Measurements from ENCODE around the gene PTCHD1.

PTCHD1 gene

DNA sequence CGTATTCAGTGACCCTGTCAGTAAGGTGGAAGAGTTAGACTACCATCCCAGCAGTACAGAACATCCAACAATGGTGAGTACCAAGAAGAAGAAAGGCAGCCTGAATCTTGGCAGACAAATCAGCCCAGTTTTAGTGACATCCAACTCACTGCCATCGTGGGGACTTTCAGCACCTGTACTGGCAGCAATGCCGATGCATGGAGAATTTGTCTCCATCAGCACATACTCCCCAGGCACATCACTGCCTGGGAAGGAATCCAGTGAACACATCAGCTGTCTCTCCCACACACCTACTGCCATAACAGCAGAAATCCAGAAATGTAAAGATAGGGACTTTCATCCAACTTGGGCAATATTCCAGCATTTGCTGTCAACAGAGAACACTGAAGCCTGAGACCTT lies 29.8 kb downstream of the PTCHD1 start:
- DNase-seq: no peak

DNA sequence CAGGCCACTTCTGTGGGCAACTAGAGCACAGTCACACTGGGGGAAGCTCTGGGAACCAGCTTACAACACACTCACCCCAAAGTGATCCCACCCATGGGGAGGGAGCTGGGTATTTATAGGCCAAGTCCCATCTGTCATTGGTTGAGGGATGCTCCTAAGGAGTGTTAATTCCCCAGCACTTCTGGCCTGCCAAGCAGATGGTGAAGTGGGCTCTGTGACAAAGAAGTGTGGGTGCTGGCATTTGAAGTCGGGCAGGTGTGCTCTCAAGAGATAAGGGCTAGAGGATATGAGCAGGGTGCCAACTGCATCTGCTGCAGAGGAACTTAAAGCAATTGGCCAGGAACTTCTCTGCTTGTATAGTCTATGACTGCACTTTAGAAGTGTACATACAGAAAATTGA lies 30.9 kb downstream of the PTCHD1 start:
- DNase-seq: no peak

DNA sequence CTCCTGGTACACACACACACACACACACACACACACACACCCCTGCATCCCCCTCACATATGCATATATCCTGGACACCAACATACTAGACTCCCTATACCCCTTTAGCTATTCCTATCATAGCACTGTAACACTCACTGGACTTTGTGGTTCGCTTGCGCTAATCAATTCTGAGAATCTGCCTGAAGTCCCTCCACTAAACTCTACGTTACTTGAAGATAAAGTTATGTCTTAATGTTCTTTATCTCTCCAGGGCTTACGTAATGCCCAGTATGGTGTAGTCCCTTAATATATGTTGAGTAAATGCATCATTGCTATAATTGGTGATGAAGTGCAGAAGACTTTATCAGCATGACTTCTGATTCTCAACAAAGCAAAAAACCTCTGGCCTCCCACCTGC lies 32.3 kb downstream of the PTCHD1 start:
- DNase-seq: no peak

DNA sequence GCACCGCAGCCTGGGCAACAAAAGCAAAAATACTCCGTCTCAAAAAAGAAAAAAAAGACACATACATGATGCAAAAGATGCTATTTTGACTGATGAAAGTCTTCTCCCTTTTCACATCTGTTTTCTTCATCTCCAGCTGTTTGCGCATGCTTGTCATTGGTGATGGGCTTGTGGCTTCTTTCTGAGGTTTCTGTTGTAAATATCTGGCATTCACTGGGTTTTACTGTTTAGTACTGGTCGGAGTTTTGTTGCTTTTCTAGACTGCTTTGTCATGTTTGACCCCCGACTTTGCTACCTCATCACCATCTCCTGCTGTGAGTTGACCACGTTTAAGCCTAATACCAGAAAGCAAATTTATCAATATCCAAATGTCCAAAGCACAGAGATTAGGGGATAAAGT lies 34.4 kb downstream of the PTCHD1 start:
- no peak for DNase-seq

DNA sequence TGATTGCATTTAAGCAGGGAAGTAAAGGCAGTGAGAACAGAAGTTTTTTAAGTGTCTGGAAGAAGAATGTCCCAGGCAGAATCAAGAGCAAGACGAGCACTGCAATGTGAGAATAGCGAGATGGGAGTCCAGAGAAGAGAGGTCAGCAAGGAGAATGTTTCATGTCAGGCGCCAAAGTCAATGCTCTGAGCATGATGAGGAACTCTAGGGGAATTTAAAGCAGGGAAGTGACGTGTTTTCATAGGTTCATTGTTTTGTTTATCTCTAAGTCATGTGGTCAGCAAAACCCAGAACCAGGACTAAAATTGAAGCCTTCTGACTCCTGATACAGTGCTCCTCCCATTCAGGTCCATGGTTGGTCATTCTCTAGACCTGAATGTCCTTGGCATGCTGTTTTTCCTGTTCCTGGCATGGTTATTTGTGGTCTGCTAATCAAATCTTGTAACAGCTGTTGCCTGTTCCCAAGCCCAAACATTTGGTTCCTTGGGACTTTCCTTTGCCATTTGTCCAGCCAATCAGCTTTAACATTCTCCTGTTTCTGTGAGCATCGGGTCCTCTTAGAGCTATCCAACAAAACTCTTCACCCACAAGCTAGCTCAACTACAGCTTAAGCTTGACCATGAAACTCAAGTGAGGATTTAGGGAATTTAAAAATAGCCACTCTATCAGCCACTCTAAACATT lies 37.7 kb downstream of the PTCHD1 start:
- no peak for DNase-seq

DNA sequence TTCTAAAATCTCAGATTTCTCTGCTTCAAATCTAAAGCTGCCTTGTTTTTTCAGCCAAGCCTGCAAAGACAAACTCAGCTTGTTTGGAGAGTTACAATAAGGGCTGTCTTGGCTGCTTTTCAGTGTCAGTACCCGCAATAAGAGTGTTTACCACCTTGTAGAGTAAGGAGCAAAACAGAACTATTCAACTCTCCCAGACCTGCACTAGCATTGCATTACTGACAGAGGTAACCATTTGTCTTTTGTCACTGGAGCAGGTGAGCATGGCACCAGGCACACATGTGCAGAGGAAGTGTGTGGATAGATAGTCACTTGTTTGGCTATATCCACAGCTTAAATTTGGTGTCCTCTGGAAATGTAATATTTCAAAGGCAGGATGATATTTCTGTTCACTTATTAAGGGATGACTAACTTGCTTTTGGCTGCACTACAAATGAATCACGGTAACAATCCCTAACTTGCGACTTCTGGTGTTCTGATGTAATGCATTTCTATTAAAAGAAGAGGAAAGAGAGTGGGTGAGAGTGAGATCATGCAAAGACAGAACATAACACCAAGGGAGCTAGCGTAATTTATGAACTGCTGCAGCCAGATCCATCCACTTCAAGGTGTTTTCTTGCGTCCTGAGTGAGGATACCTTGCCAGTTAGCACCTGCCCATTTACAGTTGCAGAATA lies 38.6 kb downstream of the PTCHD1 start:
- DNase-seq: no peak

DNA sequence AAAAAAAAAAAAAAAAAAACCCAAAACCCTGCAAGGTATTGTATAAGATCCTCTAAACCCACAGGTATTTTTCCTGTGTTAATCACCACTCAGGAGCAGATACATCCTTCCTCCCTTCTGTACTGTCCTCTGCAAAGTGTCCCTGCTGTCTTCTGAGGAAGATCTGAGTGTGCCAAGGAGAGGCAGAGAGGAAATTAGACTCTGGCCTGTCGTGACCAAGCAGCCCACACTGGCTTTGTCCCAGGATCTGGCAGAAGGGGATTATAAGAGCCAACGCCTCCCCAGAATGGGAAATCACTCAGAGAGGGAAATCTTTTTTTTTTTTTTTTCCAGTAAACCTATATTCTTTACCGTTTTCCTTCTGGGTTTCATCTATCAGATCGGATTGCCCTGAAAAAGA lies 39.6 kb downstream of the PTCHD1 start:
- DNase-seq: no peak

DNA sequence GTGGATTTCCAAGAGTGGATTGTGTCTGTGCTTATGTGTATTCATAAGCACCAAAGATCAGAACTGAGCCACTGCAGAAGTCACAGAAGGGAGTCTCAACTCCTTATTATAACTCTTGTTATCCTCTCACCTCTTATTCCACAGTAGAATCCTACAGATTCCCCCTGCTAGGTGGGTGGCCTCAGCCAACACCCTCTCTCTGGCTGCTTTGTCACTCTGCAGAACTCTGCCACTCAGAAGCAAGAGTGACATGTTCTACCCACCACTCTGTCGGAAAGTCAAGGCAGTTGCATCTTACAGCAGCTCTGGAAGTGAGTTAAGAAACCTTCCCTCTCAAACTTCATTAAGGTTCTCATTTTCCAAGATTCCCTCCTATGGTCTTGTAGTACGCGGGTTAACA lies 41.9 kb downstream of the PTCHD1 start:
- no peak for DNase-seq

DNA sequence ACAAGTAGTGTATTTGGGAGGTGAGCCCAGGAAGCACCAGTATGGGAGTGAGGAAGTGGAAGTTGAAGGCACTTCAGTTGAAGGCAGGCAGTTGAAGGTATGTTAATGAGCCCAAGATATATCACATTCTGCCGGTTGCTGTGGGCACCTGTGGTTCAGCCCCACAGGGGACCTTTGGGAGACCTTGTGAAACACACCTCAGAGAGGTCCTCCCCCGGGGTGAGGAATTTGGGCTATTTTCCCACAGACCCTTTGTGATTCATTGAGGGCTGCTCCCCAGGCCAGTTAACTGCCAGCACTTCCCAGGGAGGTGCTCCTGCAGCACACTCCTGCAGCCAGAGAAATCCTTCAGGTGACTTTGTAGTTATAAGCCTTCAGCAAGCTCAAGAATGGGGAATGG lies 45.9 kb downstream of the PTCHD1 start:
- no peak for DNase-seq

DNA sequence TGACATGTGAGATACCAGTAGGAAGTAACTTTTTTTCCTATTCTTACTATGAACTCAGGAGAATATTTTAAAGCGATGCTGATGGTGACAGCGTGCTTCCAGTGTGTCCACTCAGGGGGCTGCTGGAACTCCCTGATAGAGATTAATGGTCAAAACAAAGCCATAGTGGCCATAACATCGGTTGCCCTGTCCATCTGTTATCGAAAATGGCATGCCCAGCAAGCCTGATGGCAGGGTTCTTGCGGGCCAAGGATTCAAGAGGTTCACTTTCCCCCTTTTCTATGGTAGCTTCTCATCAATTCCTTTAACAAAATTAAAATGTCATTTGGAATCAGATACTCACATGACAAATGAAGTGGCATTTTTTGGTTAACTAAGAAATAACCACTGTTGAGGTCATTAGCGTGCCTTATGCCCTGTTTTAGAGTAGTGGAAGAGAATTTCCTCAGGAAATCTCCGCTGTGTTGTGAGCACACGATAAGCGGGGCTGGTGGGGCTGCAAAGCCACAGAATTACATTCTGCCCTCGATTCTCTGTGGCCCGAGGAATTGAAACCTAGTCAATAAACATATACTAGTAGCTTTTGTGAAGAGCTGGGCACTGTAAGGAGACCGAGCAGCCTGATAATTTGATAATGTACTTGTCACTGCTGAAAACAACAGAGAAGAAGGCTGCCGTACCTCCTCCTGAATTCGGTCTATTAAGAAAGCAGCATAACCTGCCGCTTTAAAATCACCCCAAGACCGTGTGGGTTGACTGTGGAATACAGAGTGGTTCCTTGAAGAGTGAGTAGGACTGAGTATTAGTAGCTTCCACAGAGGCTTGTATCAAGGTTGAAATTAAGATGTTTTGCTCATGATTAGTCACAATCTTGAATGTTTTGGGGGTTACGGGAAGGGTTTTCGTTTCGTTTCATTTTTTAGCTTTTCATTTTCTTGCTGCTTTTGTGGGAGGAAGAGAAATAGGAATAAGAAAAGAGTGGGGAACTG lies 46.7 kb downstream of the PTCHD1 start:
- DNase-seq: no peak

DNA sequence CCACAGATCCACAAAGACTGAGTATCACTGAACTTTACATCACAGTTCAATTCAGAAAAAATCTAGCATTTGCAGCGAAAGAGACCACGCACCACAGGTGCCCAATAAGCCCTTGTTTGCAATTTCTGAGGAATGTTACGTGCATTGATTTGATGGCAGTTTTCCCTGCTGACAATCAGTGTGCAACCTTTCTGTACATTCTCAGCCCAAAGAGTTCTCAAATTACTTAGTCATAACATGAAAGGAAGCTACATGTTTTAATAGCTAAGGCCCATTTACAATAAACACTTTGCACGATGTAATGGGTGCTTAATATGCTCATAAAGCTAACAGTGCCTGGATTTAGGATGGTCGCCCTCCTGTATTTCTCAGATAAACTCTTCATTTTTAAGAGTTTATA lies 47.9 kb downstream of the PTCHD1 start:
- DNase-seq: no peak

DNA sequence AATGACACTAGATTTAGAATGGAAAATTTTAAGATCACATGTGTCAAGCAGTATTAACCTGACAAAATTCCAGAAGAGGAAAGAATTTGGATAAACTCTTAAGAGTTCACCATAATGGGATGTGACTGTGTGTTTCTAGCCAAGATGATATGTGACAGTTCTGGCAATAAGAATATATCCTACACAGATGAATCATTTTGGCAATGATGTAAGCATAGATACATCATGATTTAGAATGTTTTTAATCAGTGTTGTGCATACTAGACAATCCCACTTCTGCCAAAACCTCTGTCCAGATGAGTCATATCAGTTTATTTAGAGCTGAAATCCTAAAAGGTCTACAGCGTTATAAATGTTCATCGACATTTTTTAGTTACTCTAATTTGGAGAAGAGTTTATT lies 48.8 kb downstream of the PTCHD1 start:
- no peak for DNase-seq

DNA sequence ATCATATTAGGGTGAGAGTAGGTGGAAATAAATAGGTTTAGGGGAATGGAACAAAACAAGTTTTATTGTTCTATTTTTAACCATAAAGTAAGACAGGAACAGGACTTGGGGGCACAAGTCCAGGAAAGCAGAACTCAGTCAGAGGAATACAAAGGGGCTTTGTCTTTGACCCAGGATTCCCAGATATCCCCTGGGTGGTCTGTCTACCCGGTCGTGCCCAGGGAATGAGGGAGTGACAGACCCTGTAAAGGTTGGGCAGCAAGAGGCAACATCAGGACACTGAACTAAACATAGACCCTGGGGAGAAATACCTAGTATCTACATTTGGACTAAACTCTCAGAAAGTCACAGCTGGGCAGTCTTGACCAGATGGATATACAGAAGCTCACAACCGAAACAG lies 50.6 kb downstream of the PTCHD1 start:
- DNase-seq: no peak

DNA sequence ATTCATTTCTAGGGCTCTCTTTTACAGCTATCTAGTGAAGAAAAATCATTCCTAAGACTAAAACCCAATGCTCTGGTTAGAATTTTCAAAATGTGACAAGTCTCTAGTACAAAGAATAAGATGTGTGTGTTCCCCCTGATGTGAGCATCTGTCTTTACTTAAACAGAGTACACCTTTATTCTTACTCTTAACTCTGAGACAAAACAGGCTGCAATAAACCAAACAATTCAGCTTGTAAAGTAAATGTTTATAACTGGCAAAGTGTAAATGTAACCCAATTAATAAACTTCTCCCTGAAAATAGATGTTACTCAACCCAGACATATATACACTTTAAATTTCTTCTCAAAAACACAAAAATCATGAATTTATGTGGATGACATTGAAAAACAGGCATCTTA lies 51.6 kb downstream of the PTCHD1 start:
- DNase-seq: no peak

DNA sequence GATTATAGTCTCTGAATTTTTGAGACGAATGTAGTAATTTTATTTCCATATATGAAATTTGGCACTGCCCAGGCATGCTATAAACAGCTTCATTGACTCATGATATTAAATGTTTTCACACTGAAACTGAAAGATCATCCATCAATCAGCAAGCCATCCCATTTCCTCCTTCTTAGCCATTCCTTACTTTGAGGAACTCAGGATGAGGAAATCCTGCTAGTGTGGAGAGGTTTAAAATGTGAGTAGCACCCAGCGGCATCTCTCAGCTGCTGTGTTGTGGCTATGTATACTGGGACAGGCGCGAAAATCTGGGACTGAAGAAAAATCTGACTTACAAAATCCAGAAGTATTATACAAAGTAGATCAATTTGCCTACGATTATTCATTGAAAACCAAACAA lies 52.1 kb downstream of the PTCHD1 start:
- DNase-seq: no peak

DNA sequence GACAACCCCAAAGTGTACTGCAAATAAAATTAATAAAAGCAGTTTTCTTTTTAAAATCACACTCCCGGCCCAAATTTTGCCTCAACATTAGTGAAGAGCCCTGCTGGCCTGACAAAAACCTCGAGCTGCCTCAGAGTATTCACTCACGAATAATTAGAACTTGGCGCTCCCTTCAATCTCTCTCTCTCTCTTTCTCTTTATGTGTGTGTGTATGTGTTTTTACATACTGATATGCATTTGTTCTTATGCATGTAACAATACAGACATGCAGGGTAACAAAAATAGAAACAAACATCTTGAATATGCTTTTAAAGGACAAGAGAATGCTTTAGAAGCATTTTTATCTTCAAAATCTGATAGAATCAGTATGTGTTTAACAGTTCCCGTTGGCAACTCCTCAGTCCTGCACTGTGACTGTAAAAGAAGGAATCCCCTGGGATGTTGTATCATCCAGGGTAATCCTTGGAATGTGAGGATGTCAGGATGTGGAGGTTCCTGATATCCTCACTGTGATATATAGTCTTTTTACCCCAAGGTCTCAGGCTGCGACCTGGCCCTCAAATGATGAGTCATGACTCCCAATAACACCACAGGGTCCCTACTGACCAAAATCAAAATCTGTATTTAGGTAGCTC lies 53.0 kb downstream of the PTCHD1 start:
- DNase-seq: no peak

DNA sequence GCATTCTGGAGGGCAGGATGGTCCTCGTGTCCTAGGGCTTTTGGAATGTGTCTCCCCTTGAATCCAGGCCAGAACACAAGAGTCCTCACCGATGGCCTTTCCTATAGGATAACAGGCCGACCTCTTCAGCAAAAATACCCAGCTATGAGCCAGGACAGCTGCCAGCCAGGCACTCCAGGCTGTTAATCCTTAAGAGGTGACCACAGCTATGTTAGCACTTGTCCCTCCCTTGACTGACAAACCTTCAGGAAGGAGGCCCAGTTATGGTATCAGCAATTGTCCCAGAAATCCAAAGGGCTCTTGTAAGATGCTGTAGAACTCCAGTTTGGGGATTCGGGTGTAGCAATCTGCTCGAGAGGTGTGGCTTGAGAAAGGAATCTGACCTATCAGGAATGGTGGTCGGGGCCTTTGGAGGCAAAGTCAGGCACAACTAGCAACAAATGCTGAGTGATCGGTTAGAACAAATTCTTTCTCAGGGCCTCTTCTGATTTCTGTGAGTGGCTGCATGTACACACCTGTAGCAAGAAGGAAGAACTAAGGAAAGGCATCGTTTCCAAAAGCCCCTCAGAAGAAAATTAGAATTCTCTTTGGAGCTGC lies 54.6 kb downstream of the PTCHD1 start:
- no peak for DNase-seq

DNA sequence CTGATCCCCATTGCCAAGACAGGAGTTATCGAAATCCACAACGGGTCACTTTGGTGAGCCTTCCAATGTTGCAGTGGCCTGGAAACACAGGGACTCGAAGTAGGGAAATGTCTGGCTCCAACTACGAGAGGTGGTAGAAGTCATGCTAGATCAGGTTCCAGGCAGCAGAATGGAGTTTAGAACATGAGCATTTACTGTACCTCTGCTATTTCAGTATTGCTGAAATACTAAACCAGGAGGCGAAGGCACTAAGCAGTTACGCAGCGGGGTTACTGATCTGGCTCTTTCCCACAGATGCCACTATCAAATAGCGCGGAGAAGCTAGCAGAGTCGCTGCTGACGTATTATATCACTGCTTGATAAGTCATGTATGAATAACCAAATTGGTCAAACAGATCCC lies 56.3 kb downstream of the PTCHD1 start:
- no peak for DNase-seq

DNA sequence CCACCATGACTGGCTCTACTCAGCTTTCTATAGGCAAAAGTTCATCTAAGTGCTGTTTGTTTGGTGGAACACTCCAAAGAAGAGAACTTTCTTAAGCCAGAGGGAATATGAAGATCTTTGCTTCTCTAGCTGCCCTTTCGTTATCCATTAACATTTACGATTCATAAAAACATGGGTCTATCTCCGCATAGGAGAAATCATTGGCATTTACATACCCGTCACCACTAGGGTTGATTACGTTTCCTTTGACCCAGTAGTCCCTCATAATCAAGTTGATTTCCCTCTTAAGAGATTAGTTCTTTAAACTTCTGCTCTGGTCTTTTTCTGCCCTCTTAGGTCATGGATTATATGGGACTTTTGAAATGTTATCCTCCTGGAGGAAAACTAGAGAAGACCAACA lies 57.5 kb downstream of the PTCHD1 start:
- DNase-seq: no peak

DNA sequence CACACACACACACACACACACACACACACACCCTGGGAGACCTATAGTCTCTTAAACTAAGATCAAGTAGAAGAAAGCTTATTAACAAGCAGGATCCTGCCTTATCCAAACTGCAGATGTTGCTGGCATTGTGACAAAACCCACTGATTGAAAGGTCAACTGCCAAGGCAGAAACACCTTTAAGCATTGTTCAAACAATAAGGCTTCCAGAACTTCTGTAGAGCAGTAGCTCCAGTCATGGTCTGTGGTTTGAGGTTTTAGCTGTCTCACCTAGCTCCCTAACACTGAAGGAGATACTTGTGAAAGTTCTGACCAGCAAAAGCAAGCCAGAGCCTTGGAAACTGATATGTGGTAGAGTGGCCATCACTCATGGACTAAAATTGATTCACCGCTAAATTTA lies 59.8 kb downstream of the PTCHD1 start:
- no peak for DNase-seq

DNA sequence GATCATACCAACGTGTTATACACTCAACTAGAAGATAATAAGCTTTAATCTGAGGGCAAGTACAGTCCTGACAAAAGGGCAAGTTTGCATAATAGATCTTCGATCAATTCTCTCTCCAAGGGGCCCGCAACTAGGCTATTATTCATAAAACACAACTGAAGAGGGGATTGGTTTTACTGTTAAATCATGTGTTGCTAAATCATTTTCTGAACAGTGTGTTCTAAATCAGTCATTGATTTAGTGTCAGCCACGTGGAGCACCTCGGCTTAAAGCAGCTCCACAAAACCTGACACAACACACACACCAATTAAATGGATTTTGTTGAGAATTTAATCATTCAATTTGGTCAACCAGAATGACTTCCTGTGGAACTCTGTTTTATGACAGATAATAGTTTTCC lies 61.6 kb downstream of the PTCHD1 start:
- no peak for DNase-seq

DNA sequence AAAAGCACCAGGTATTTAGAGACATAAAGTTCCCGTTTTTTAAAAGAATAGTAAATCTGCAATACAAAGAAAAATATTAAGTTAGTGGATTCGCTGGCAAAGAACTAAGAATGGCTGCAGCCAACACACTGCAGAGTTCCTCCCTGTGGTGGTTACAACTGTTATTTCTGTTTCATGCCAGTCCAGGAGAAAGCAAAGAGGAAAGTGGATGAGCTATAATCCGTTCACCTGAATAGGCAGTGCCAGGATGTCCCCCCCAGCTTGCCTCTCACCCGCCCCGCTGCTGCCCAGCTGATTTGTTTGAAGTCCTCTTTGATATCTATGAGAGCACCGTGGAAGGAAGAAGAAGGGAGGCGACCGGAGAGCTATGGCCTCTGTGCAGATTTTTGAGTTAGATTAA lies 63.9 kb downstream of the PTCHD1 start:
- no peak for DNase-seq

DNA sequence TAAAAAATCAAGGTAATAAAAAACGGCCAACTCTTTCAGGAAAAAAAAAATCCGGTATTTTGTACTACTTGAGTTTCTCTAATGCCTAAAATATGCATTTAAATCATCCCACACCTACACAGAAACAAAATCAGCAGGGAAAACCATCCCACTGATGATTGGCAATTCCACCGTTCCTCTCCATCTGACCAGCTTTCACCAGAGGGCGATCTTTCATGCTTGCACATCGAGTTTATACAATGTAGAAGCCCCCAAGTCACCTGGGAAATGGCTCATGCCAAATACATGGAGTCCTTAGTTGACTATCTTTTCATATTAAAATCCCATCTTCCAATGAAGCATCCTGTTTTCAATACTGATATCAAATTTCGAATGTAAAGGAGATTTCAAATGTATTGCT lies 69.2 kb downstream of the PTCHD1 start:
- DNase-seq: no peak

Measured in effector CD8-positive, alpha-beta T cell (primary cell).